Measurements from ENCODE around the gene ARHGDIA.

GRCh38 chr17:81842378-81842724, 28.8 kb downstream of the ARHGDIA start:
- TF ChIP-seq POLR2AphosphoS5 (IDR thresholded peaks at IDR 0.05; ENCODE audit: borderline replicate concordance, low read depth, low read length), result no peak
- no peak for TF ChIP-seq EZH2 (IDR thresholded peaks at IDR 0.05)
- no peak for TF ChIP-seq FOXP2 (optimal IDR thresholded peaks at IDR 0.05; ENCODE audit: control extremely low read depth, extremely low read length, insufficient read depth)
